ENCODE data around the gene HLA-E. TPM values are rescaled to one million over a fixed set of nuclear protein-coding genes. Genes with fewer than 3 reads are reported as not detected.
A peak's percentile ranks its signal among the peaks of the same experiment; 100 is the strongest.

The HLA-E gene
- total RNA-seq (2021): 36.9 and 41.1 TPM in 2 replicates
- percentile 70 among the genes with signal in this experiment for Bru-seq, nascent RNA
- percentile 83 among the genes with signal in this experiment for BruChase-seq, experiment 1, labeled RNA remaining after a 2-hour chase
- BruChase-seq, experiment 2, labeled RNA remaining after a 6-hour chase: percentile 93 among the genes with signal in this experiment
- long read RNA-seq, transcript HLA-E-201 (8 exons, 2,601 nt): major isoform, 85 of 95 reads
- long read RNA-seq, partial matches to known transcripts: 7 of 95 reads
- long read RNA-seq, other reads (novel, unspliced or antisense): 3 of 95 reads

DNA sequence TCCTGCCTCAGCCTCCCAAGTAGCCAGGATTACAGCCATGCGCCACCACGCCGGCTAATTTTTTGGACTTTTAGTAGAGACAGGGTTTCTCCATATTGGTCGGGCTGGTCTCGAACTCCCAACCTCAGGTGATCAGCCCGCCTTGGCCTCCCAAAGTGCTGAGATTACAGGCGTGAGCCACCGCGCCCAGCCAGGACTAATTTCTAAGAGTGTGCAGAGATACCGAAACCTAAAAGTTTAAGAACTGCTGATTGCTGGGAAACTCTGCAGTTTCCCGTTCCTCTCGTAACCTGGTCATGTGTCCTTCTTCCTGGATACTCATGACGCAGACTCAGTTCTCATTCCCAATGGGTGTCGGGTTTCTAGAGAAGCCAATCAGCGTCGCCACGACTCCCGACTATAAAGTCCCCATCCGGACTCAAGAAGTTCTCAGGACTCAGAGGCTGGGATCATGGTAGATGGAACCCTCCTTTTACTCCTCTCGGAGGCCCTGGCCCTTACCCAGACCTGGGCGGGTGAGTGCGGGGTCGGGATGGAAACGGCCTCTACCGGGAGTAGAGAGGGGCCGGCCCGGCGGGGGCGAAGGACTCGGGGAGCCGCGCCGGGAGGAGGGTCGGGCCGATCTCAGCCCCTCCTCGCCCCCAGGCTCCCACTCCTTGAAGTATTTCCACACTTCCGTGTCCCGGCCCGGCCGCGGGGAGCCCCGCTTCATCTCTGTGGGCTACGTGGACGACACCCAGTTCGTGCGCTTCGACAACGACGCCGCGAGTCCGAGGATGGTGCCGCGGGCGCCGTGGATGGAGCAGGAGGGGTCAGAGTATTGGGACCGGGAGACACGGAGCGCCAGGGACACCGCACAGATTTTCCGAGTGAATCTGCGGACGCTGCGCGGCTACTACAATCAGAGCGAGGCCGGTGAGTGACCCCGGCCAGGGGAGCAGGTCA is at the start of gene HLA-E:
HLA-E (plus strand) TSS at position 429 of the 945 bp plus-strand sequence; CDS start at position 452, 23 bp downstream.
- BruUV-seq (replicated peaks): no TSS peak
- intact Hi-C loops (cut with micrococcal nuclease; ENCODE audit: unreplicated experiment): loop anchor here (1.0 to 10.0 kb wide), 2 partner anchors 27 to 185 kb away; partner anchors contain the start of gene DHX16
- Histone ChIP-seq H3K9me3 (ENCODE audit: low read depth, low read length, poor library complexity, severe bottlenecking) (no peaks in the 10 kb centered on the region), H3K27me3 (replicated peaks; ENCODE audit: insufficient read depth, low read depth, low read length, poor library complexity) (no peaks in the 10 kb centered on the region), H3K36me3 (ENCODE audit: insufficient read depth, low read length, poor library complexity, severe bottlenecking) (peaks cover 13% of the 10 kb centered on the region), H3K4me3 (ENCODE audit: low read depth, low read length, poor library complexity, severe bottlenecking) (peak within 1 kb of the TSS; percentile 83), H3K27ac (ENCODE audit: low read depth, low read length, poor library complexity, severe bottlenecking) (peak within 1 kb of the TSS; percentile 81), H3K4me1 (ENCODE audit: insufficient read depth, low read length, poor library complexity, severe bottlenecking) (peaks cover 8% of the 10 kb centered on the region)
- DNase-seq (ENCODE audit: low spot score): peak; percentile 99
- ChIA-PET POLR2A (ENCODE audit: low non-redundant PET) (no interaction called here), CTCF (no interaction called here)
- no peak for TF ChIP-seq EZH2 (IDR thresholded peaks at IDR 0.05; ENCODE audit: borderline replicate concordance, low read depth, low read length, poor library complexity, severe bottlenecking)
- TF ChIP-seq, protein P1, sequence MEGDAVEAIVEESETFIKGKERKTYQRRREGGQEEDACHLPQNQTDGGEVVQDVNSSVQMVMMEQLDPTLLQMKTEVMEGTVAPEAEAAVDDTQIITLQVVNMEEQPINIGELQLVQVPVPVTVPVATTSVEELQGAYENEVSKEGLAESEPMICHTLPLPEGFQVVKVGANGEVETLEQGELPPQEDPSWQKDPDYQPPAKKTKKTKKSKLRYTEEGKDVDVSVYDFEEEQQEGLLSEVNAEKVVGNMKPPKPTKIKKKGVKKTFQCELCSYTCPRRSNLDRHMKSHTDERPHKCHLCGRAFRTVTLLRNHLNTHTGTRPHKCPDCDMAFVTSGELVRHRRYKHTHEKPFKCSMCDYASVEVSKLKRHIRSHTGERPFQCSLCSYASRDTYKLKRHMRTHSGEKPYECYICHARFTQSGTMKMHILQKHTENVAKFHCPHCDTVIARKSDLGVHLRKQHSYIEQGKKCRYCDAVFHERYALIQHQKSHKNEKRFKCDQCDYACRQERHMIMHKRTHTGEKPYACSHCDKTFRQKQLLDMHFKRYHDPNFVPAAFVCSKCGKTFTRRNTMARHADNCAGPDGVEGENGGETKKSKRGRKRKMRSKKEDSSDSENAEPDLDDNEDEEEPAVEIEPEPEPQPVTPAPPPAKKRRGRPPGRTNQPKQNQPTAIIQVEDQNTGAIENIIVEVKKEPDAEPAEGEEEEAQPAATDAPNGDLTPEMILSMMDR (conservative IDR thresholded peaks at IDR 0.05; ENCODE audit: low read depth, low read length): no peak

DNA sequence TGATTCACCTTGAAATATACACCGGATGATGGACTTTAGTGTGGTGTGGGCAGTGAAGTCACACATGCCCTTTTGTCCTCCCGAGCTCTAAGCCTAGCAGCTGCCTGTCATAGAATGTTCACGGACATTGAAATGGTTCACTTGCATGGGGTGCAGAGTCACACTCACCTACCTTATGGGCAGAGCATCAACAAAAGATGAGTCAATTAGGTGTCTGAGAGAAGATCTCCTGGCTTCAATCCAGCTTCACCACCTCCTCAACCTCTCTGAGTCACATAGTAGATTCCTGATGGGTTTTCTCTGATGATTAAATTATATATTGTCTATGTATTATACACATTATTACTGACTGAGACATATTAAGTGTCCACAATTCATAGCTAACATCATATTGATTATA is 48.1 kb upstream of the HLA-E start:
- H3K36me3 ChIP-seq (ENCODE audit: insufficient read depth, low read length, poor library complexity, severe bottlenecking): no peaks in the 10 kb centered on the region
- DNase-seq (ENCODE audit: low spot score): no peak
- no peaks in the 10 kb centered on the region for H3K4me1 ChIP-seq (ENCODE audit: insufficient read depth, low read length, poor library complexity, severe bottlenecking)
- POLR2A ChIA-PET (ENCODE audit: low non-redundant PET): no interaction called here
- no peak overlapping the region for H3K4me3 ChIP-seq (ENCODE audit: low read depth, low read length, poor library complexity, severe bottlenecking)
- intact Hi-C loops (cut with micrococcal nuclease; ENCODE audit: unreplicated experiment): loop anchor here (10.0 kb wide), 1 partner anchor 86 kb away; no protein-coding TSS in a partner anchor
- H3K27me3 ChIP-seq (replicated peaks; ENCODE audit: insufficient read depth, low read depth, low read length, poor library complexity): peaks cover 98% of the 10 kb centered on the region
- TF ChIP-seq EZH2 (IDR thresholded peaks at IDR 0.05; ENCODE audit: borderline replicate concordance, low read depth, low read length, poor library complexity, severe bottlenecking): no peak
- TF ChIP-seq, protein P1 (conservative IDR thresholded peaks at IDR 0.05; ENCODE audit: low read depth, low read length): no peak
- no peak overlapping the region for H3K27ac ChIP-seq (ENCODE audit: low read depth, low read length, poor library complexity, severe bottlenecking)
- BruUV-seq (replicated peaks): no TSS peak
- CTCF ChIA-PET: no interaction called here
- no peaks in the 10 kb centered on the region for H3K9me3 ChIP-seq (ENCODE audit: low read depth, low read length, poor library complexity, severe bottlenecking)

DNA sequence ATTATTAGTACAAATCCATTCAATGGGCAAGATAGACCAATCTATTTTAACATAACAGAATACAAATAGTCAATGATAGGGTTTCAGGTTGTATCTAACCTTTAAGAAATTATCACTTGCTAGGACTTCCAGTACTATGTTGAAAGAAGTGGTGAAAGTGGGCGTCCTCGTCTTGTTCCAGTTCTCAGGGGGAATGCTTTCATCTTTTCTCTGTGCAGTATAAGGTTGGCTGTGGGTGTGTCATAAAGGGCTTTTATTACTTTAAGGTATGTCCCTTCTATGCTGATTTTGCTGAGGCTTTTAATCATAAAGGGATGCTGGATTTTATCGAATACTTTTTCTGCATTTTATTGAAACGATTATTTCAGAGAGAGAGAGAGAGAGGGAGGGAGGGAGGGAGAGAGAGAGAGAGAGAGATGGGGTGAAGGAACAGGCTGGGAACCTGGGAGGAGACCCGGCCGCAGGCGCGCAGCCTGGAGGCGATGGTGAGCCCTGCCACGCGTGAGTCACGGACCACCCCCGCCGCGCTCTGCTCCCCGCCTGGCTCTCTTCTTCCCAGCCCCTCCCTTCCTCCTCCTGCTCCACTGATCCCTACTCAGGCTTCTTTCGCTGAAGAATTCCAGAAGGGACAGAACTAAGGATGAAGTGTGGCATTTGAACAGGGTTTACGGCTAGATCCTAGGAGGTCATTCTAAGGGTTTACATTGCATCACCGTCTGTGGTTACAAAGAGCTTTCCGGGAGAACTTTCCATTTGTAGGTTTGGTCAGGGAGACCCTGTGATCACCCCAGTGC is 45.5 kb upstream of the HLA-E start:
- H3K4me3 ChIP-seq (ENCODE audit: low read depth, low read length, poor library complexity, severe bottlenecking): no peak overlapping the region
- H3K36me3 ChIP-seq (ENCODE audit: insufficient read depth, low read length, poor library complexity, severe bottlenecking): no peaks in the 10 kb centered on the region
- peaks cover 99% of the 10 kb centered on the region for H3K27me3 ChIP-seq (replicated peaks; ENCODE audit: insufficient read depth, low read depth, low read length, poor library complexity)
- no peaks in the 10 kb centered on the region for H3K4me1 ChIP-seq (ENCODE audit: insufficient read depth, low read length, poor library complexity, severe bottlenecking)
- peak; percentile 43 for TF ChIP-seq EZH2 (IDR thresholded peaks at IDR 0.05; ENCODE audit: borderline replicate concordance, low read depth, low read length, poor library complexity, severe bottlenecking)
- TF ChIP-seq, protein P1 (conservative IDR thresholded peaks at IDR 0.05; ENCODE audit: low read depth, low read length): no peak
- ChIA-PET CTCF (no interaction called here), POLR2A (ENCODE audit: low non-redundant PET) (no interaction called here)
- no peaks in the 10 kb centered on the region for H3K9me3 ChIP-seq (ENCODE audit: low read depth, low read length, poor library complexity, severe bottlenecking)
- BruUV-seq (replicated peaks): no TSS peak
- no peak for DNase-seq (ENCODE audit: low spot score)
- H3K27ac ChIP-seq (ENCODE audit: low read depth, low read length, poor library complexity, severe bottlenecking): no peak overlapping the region
- intact Hi-C loops (cut with micrococcal nuclease; ENCODE audit: unreplicated experiment): loop anchor here (10.0 kb wide), 1 partner anchor 89 kb away; no protein-coding TSS in a partner anchor

All from A673 (cell line).